ENCODE measurements around the gene TBC1D21. TPM values are rescaled to one million over a fixed set of nuclear protein-coding genes. Genes with fewer than 3 reads are reported as not detected.

The TBC1D21 gene
- total RNA-seq, 4 donors from 2014 or later: not detected

- DNase-seq: no peak
- Histone ChIP-seq H3K27ac (no peak overlapping the region), H3K27me3 (no peaks in the 10 kb centered on the region), H3K4me3 (no peak overlapping the region), H3K4me1 (no peaks in the 10 kb centered on the region), H3K36me3 (no peaks in the 10 kb centered on the region), H3K9me3 (no peaks in the 10 kb centered on the region)
- TF ChIP-seq CTCF (IDR thresholded peaks at IDR 0.05) (no peak), POLR2A (IDR thresholded peaks at IDR 0.05) (no peak)
Measured at GRCh38 chr15:73854265-73854664, 19.1 kb upstream of the TBC1D21 start.

GRCh38 chr15:73856458-73857192 is 16.7 kb upstream of the TBC1D21 start:
- DNase-seq: peak in 1 of 3 donors; percentile 21
- Histone ChIP-seq H3K36me3 (no peaks in the 10 kb centered on the region), H3K4me3 (no peak overlapping the region), H3K27me3 (no peaks in the 10 kb centered on the region), H3K27ac (no peak overlapping the region), H3K9me3 (no peaks in the 10 kb centered on the region), H3K4me1 (no peaks in the 10 kb centered on the region)
- TF ChIP-seq CTCF (IDR thresholded peaks at IDR 0.05): no peak
- TF ChIP-seq POLR2A (IDR thresholded peaks at IDR 0.05): no peak

- H3K27ac ChIP-seq: no peak overlapping the region
- H3K4me1 ChIP-seq: no peaks in the 10 kb centered on the region
- no peak for TF ChIP-seq CTCF (IDR thresholded peaks at IDR 0.05)
- TF ChIP-seq POLR2A (IDR thresholded peaks at IDR 0.05): no peak
- no peak overlapping the region for H3K4me3 ChIP-seq
- peak in 1 of 3 donors; percentile 30 for DNase-seq
- H3K27me3 ChIP-seq: no peaks in the 10 kb centered on the region
- H3K36me3 ChIP-seq: no peaks in the 10 kb centered on the region
- no peaks in the 10 kb centered on the region for H3K9me3 ChIP-seq
Measured at GRCh38 chr15:73857193-73857920, 16.0 kb upstream of the TBC1D21 start.

GRCh38 chr15:73858062-73858461 is 15.3 kb upstream of the TBC1D21 start:
- H3K27me3 ChIP-seq: no peaks in the 10 kb centered on the region
- no peaks in the 10 kb centered on the region for H3K4me1 ChIP-seq
- H3K4me3 ChIP-seq: no peak overlapping the region
- H3K36me3 ChIP-seq: no peaks in the 10 kb centered on the region
- TF ChIP-seq CTCF (IDR thresholded peaks at IDR 0.05): no peak
- no peak for TF ChIP-seq POLR2A (IDR thresholded peaks at IDR 0.05)
- peak in 1 of 3 donors; percentile 25 for DNase-seq
- H3K27ac ChIP-seq: no peak overlapping the region
- no peaks in the 10 kb centered on the region for H3K9me3 ChIP-seq

GRCh38 chr15:73862276-73862675 is 11.1 kb upstream of the TBC1D21 start:
- H3K36me3 ChIP-seq: no peaks in the 10 kb centered on the region
- no peaks in the 10 kb centered on the region for H3K4me1 ChIP-seq
- H3K9me3 ChIP-seq: no peaks in the 10 kb centered on the region
- H3K27me3 ChIP-seq: no peaks in the 10 kb centered on the region
- H3K4me3 ChIP-seq: no peak overlapping the region
- H3K27ac ChIP-seq: no peak overlapping the region
- DNase-seq: no peak
- TF ChIP-seq CTCF (IDR thresholded peaks at IDR 0.05) (no peak), POLR2A (IDR thresholded peaks at IDR 0.05) (no peak)
